Heart left ventricle (tissue), 16 donors: ENCODE measurements around the gene PTPRM. TPM values are rescaled to one million over a fixed set of nuclear protein-coding genes. Genes with fewer than 3 reads are reported as not detected.
A peak's percentile ranks its signal among the peaks of the same experiment; 100 is the strongest.

ENCODE experiments used
- ATAC-seq, 4 donors: fragments of 200-7000 bp; cut with Tn5 transposase; one replicate each; pipeline ENCODE4 v1.9.1; 2020 to 2022; ENCODE audit warnings: moderate library complexity in 4 of 4, mild to moderate bottlenecking in 3 of 4, moderate number of reproducible peaks in 1 of 4
- DNase-seq, 5 donors: peaks; one replicate each; pipeline ENCODE4 v3.0.0-alpha.2; 2020
- H3K27ac ChIP-seq, 12 donors: fragments of 200-600 bp; sonication (generic) in 4 of 12; one replicate each; pipeline versions ENCODE4 v1.5.0 to v1.8.0; 2016 to 2022; ENCODE audit warnings: mild to moderate bottlenecking in 2 of 12
- H3K27me3 ChIP-seq, 9 donors: fragments of 200-600 bp; sonication (generic) in 2 of 9; one replicate each; pipeline versions ENCODE4 v1.5.1 to v1.8.0; 2016 to 2022; ENCODE audit warnings: mild to moderate bottlenecking in 3 of 9
- H3K36me3 ChIP-seq, 9 donors: fragments of 200-600 bp; sonication (generic) in 2 of 9; one replicate each; pipeline versions ENCODE4 v1.5.0 to v1.8.0; 2018 to 2022; ENCODE audit warnings: mild to moderate bottlenecking in 2 of 9
- H3K4me1 ChIP-seq, 12 donors: fragments of 200-600 bp; sonication (generic) in 4 of 12; one replicate each; pipeline versions ENCODE4 v1.5.0 to v1.8.0; 2016 to 2022; ENCODE audit warnings: mild to moderate bottlenecking in 3 of 12
- H3K4me3 ChIP-seq, 12 donors: fragments of 200-600 bp; sonication (generic) in 4 of 12; one replicate each; pipeline versions ENCODE4 v1.5.0 to v1.8.0; 2017 to 2022; ENCODE audit warnings: mild to moderate bottlenecking in 9 of 12, moderate library complexity in 4 of 12
- H3K9me3 ChIP-seq, 12 donors: fragments of 200-600 bp; sonication (generic) in 4 of 12; one replicate each; pipeline versions ENCODE4 v1.5.0 to v1.8.0; 2016 to 2022; ENCODE audit warnings: mild to moderate bottlenecking in 1 of 12
- CTCF ChIP-seq, 12 donors: fragments of 200-600 bp; sonication (generic) in 4 of 12; IDR thresholded peaks; one replicate each; pipeline versions ENCODE4 v1.5.0 to v1.8.0; 2018 to 2022; ENCODE audit warnings: antibody characterized with exemption in 12 of 12, mild to moderate bottlenecking in 5 of 12
- POLR2A ChIP-seq, 2 donors: fragments of 450-650 bp; IDR thresholded peaks; one replicate each; pipeline ENCODE4 v1.6.1; 2017; ENCODE audit warnings: antibody characterized with exemption in 2 of 2, mild to moderate bottlenecking in 2 of 2, moderate library complexity in 2 of 2
- WGBS, 4 donors: extraction: QIAGEN DNeasy Blood & Tissue Kit in 2 of 4; methylation state at CpG; one replicate each; pipeline versions ENCODE4 v1.1.5 to v1.1.7; 2013 to 2018; 5-methylcytosine and 5-hydroxymethylcytosine counted together
- intact Hi-C, 10 donors: fragments of 100-400 bp; cut with DNase I; formaldehyde crosslinking; loops; one replicate each; pipeline versions ENCODE4 v1.11.1 to v1.14.2; 2022
- polyA plus RNA-seq, 2 donors: library from polyadenylated mRNA; stranded (reverse); fragments of 200-250 nt; gene quantifications; one replicate each; pipeline ENCODE4 v1.2.3, GENCODE V29; 2013
- total RNA-seq, 9 donors: library from RNA; depleted of rRNA in 2 of 9; stranded (reverse); fragments of >200 nt in 2 of 9; fragmentation: NEBNext Ultra II Directional in 3 of 9; extraction: Animal tissue kit (Norgen Biotek cat#: 25700) in 3 of 9; gene quantifications; one replicate each; pipeline versions ENCODE4 v1.1.0 to v1.2.4, GENCODE V29; 2016 to 2023
- donor health status: ischemic (EF 13 %, LVEDD 7.1; RV severe dilation, severe dysfunction).
- donor health status: healthy with polysubstance abuse.
- donor health status: DM: no; HTN: yes; CAD: no.
- donor health status: DM: no; HTN: no; CAD: no.
- donor health status: ischemic (EF 25% LVEDD 6.9; RV normal size, moderate dysfunction).
- donor health status: ischemic (EF 25% LVEDD 5.7; RV mildly dilated, moderate dysfunction).
- donor health status: healthy.
- donor health status: DM: yes; HTN: yes; CAD: no.
- donor health status: ischemic (EF 35%, LVEDD 5.7; RV mildly dilated, moderate dysfunction).
- donor health status: nonischemic (EF 11% LVEDD 7.7; RV severe dilation, severe dysfunction).
- donor health status: DM: yes; HTN: yes; CAD: no.
- donor health status: PGD.
- donor health status: ischemic (EF 29% LVEDD 5.4; RV normal size, mild dysfunction).
- donor health status: nonischemic (EF 23%, LVEDD 6.1; RV moderate dilation, normal function).

PTPRM gene
- total and polyA plus RNA-seq, 11 donors: 93.8 to 186 (median 123) TPM

- no peak for ATAC-seq
Observed at GRCh38 chr18:8277270-8277669, 710.2 kb downstream of the PTPRM start.

GRCh38 chr18:8279346-8279745, 712.2 kb downstream of the PTPRM start:
- Histone ChIP-seq H3K4me3 (no peak overlapping the region), H3K27ac (no peak overlapping the region), H3K36me3 (peaks cover 0 to 7% (median 0%) of the 10 kb centered on the region in 9 donors), H3K9me3 (no peaks in the 10 kb centered on the region), H3K27me3 (no peaks in the 10 kb centered on the region), H3K4me1 (peaks cover 0 to 9% (median 3%) of the 10 kb centered on the region in 12 donors)
- ATAC-seq: no peak
- DNase-seq: no peak
- no peak for TF ChIP-seq CTCF (IDR thresholded peaks at IDR 0.05)
- TF ChIP-seq POLR2A (IDR thresholded peaks at IDR 0.05): no peak
- 74 to 89% (median 82%) methylated on average over 9 of the region's 9 CpGs for WGBS, 4 donors
- intact Hi-C loops: no loop called here

More at GRCh38 chr18:8277270-8277669, 710.2 kb downstream of the PTPRM start:
- Histone ChIP-seq H3K4me3 (no peak overlapping the region), H3K36me3 (peaks cover 0 to 7% (median 0%) of the 10 kb centered on the region in 9 donors), H3K27ac (no peak overlapping the region), H3K4me1 (peaks cover 0 to 4% (median 0%) of the 10 kb centered on the region in 12 donors), H3K27me3 (no peaks in the 10 kb centered on the region), H3K9me3 (no peaks in the 10 kb centered on the region)
- TF ChIP-seq POLR2A (IDR thresholded peaks at IDR 0.05) (no peak), CTCF (IDR thresholded peaks at IDR 0.05) (no peak)
- DNase-seq: no peak
- 39 to 97% (median 72%) methylated on average over 1 of the region's 1 CpG for WGBS, 4 donors
- intact Hi-C loops: no loop called here

GRCh38 chr18:8279781-8280330, 712.7 kb downstream of the PTPRM start:
- H3K36me3 ChIP-seq: peaks cover 0 to 8% (median 0%) of the 10 kb centered on the region in 9 donors
- no peak overlapping the region for H3K4me3 ChIP-seq
- H3K9me3 ChIP-seq: no peaks in the 10 kb centered on the region
- DNase-seq: no peak
- H3K4me1 ChIP-seq: peaks cover 0 to 10% (median 3%) of the 10 kb centered on the region in 12 donors
- ATAC-seq: peak in 1 of 4 donors; percentile 13
- H3K27ac ChIP-seq: no peak overlapping the region
- intact Hi-C loops: no loop called here
- H3K27me3 ChIP-seq: no peaks in the 10 kb centered on the region
- no peak for TF ChIP-seq POLR2A (IDR thresholded peaks at IDR 0.05)
- no peak for TF ChIP-seq CTCF (IDR thresholded peaks at IDR 0.05)
- WGBS, 4 donors: 94 to 96% (median 96%) methylated on average over 7 of the region's 7 CpGs

GRCh38 chr18:8283891-8284585, 716.9 kb downstream of the PTPRM start:
- no peaks in the 10 kb centered on the region for H3K27me3 ChIP-seq
- H3K9me3 ChIP-seq: no peaks in the 10 kb centered on the region
- DNase-seq (no peak), ATAC-seq (no peak)
- H3K4me1 ChIP-seq: peaks cover 0 to 14% (median 6%) of the 10 kb centered on the region in 12 donors
- no peak overlapping the region for H3K4me3 ChIP-seq
- no peak for TF ChIP-seq CTCF (IDR thresholded peaks at IDR 0.05)
- no peak for TF ChIP-seq POLR2A (IDR thresholded peaks at IDR 0.05)
- peaks cover 0 to 9% (median 0%) of the 10 kb centered on the region in 9 donors for H3K36me3 ChIP-seq
- H3K27ac ChIP-seq: no peak overlapping the region
- intact Hi-C loops: no loop called here
- WGBS, 4 donors: 18 to 27% (median 23%) methylated on average over 3 of the region's 3 CpGs
